ENCODE data around the gene GYPB. TPM values are rescaled to one million over a fixed set of nuclear protein-coding genes. Genes with fewer than 3 reads are reported as not detected.
"Not testable (repeated sequence)": the region's sequence is repeated elsewhere in the genome, so short reads cannot be mapped to it uniquely, and the experiment has no call there.

GYPB gene
- total RNA-seq (2021) (not detected in 3 replicates), Bru-seq, nascent RNA (percentile 6 among the genes with signal in this experiment)
- long read RNA-seq, experiment 1 = 0 reads
- long read RNA-seq, experiment 2 = 0 reads
- long read RNA-seq, experiment 3 = 0 reads

GRCh38 chr4:144019277-144019676, at the start of gene GYPB:
GYPB (minus strand) TSS chr4:144019380; CDS start chr4:144019287, 93 bp downstream.
- not testable (repeated sequence) for H3K36me3 Mint-ChIP-seq

GRCh38 chr4:144061556-144061955, 42.4 kb upstream of the GYPB start:
- ATAC-seq; H3K27ac Mint-ChIP-seq; POLR2A ChIA-PET; H3K4me3 Mint-ChIP-seq; H3K4me1 Mint-ChIP-seq; H3K27me3 Mint-ChIP-seq (ENCODE audit: low read depth); DNase-seq (ENCODE audit: low spot score); CTCF ChIA-PET: not testable (repeated sequence)
- Mint-ChIP-seq H3K36me3 (peaks cover 20% of the 10 kb centered on the region), H3K9me3 (peaks cover 27% of the 10 kb centered on the region)

More at GRCh38 chr4:144019277-144019676, at the start of gene GYPB:
- H3K4me3 Mint-ChIP-seq; H3K4me1 Mint-ChIP-seq; H3K27me3 Mint-ChIP-seq (ENCODE audit: low read depth); ATAC-seq; H3K9me3 Mint-ChIP-seq; POLR2A ChIA-PET; DNase-seq (ENCODE audit: low spot score); H3K27ac Mint-ChIP-seq; CTCF ChIA-PET: not testable (repeated sequence)

GRCh38 chr4:144060234-144060859, 41.2 kb upstream of the GYPB start:
- not testable (repeated sequence) for DNase-seq (ENCODE audit: low spot score)

GRCh38 chr4:144056800-144057199, 37.6 kb upstream of the GYPB start:
- Mint-ChIP-seq H3K9me3 (peaks cover 16% of the 10 kb centered on the region), H3K27me3 (ENCODE audit: low read depth) (no peaks in the 10 kb centered on the region), H3K4me1 (no peaks in the 10 kb centered on the region), H3K4me3 (no peak overlapping the region), H3K36me3 (peaks cover 15% of the 10 kb centered on the region), H3K27ac (no peak overlapping the region)
- DNase-seq (ENCODE audit: low spot score) = no peak
- ChIA-PET CTCF (no interaction called here), POLR2A (no interaction called here)
- no peak for ATAC-seq
- TF ChIP-seq SP1 (CRISPR knock-in tag; conservative IDR thresholded peaks at IDR 0.05) = no peak
- no peak for TF ChIP-seq TCF7 (CRISPR knock-in tag; IDR thresholded peaks at IDR 0.05; ENCODE audit: low read depth)
- no peak for TF ChIP-seq ATF3 (CRISPR knock-in tag; conservative IDR thresholded peaks at IDR 0.05)
- TF ChIP-seq AR (CRISPR knock-in tag; IDR thresholded peaks at IDR 0.05) = no peak
- no peak for TF ChIP-seq NFYB (CRISPR knock-in tag; conservative IDR thresholded peaks at IDR 0.05; ENCODE audit: low read depth)
- no peak for TF ChIP-seq E2F5 (CRISPR knock-in tag; IDR thresholded peaks at IDR 0.05)
- no peak for TF ChIP-seq ZSCAN18 (CRISPR knock-in tag; IDR thresholded peaks at IDR 0.05)
- TF ChIP-seq ETV6 (CRISPR knock-in tag; IDR thresholded peaks at IDR 0.05) = no peak

More at GRCh38 chr4:144060234-144060859, 41.2 kb upstream of the GYPB start:
- POLR2A ChIA-PET = interaction anchor here (0.7 kb wide), 1 partner anchor 1265 kb away, joined by 7 read pairs; no protein-coding TSS in a partner anchor
- H3K4me1 Mint-ChIP-seq; H3K4me3 Mint-ChIP-seq; CTCF ChIA-PET; H3K27me3 Mint-ChIP-seq (ENCODE audit: low read depth); H3K27ac Mint-ChIP-seq; ATAC-seq: not testable (repeated sequence)
- Mint-ChIP-seq H3K36me3 (peaks cover 20% of the 10 kb centered on the region), H3K9me3 (peaks cover 27% of the 10 kb centered on the region)

GRCh38 chr4:144055336-144055735, 36.2 kb upstream of the GYPB start:
- H3K36me3 Mint-ChIP-seq; ATAC-seq; CTCF ChIA-PET; H3K27ac Mint-ChIP-seq; H3K4me1 Mint-ChIP-seq; H3K4me3 Mint-ChIP-seq; H3K27me3 Mint-ChIP-seq (ENCODE audit: low read depth); H3K9me3 Mint-ChIP-seq; DNase-seq (ENCODE audit: low spot score); POLR2A ChIA-PET: not testable (repeated sequence)

- CTCF ChIA-PET; POLR2A ChIA-PET; H3K27me3 Mint-ChIP-seq (ENCODE audit: low read depth); H3K36me3 Mint-ChIP-seq; H3K9me3 Mint-ChIP-seq; H3K4me1 Mint-ChIP-seq; ATAC-seq; DNase-seq (ENCODE audit: low spot score); H3K27ac Mint-ChIP-seq; H3K4me3 Mint-ChIP-seq: not testable (repeated sequence)
Measured at GRCh38 chr4:144051494-144051893, 32.3 kb upstream of the GYPB start.

- H3K4me1 Mint-ChIP-seq; H3K27ac Mint-ChIP-seq; H3K27me3 Mint-ChIP-seq (ENCODE audit: low read depth); H3K36me3 Mint-ChIP-seq; H3K9me3 Mint-ChIP-seq; DNase-seq (ENCODE audit: low spot score); POLR2A ChIA-PET; H3K4me3 Mint-ChIP-seq; ATAC-seq; CTCF ChIA-PET: not testable (repeated sequence)
Measured at GRCh38 chr4:144050631-144051030, 31.5 kb upstream of the GYPB start.

- H3K4me1 Mint-ChIP-seq; H3K36me3 Mint-ChIP-seq; H3K4me3 Mint-ChIP-seq; H3K27ac Mint-ChIP-seq; CTCF ChIA-PET; H3K9me3 Mint-ChIP-seq; DNase-seq (ENCODE audit: low spot score); POLR2A ChIA-PET; H3K27me3 Mint-ChIP-seq (ENCODE audit: low read depth); ATAC-seq: not testable (repeated sequence)
Measured at GRCh38 chr4:144049495-144050424, 30.6 kb upstream of the GYPB start.

All from WTC11 (cell line).